SK-N-MC (cell line): Measurements from ENCODE around the gene NRXN3.

Source experiments
- EZH2 ChIP-seq: fragments of 200-600 bp; sonication (generic); IDR thresholded peaks from one replicate; pipeline ENCODE4 v1.6.1; 2017; ENCODE audit warnings: antibody characterized with exemption
- FOXP2 ChIP-seq: optimal IDR thresholded peaks from 2 replicates; pipeline ENCODE3; 2011; ENCODE audit warnings: mild to moderate bottlenecking, moderate library complexity; ENCODE audit not compliant: insufficient read depth; ENCODE audit errors: extremely low read length, control extremely low read depth
- POLR2AphosphoS5 ChIP-seq: IDR thresholded peaks from 2 replicates; pipeline ENCODE4 v1.6.1; 2012; ENCODE audit warnings: mild to moderate bottlenecking, low read depth, low read length, borderline replicate concordance

GRCh38 chr14:78253986-78254385, 83.8 kb downstream of the NRXN3 start:
- TF ChIP-seq POLR2AphosphoS5: no peak
- no peak for TF ChIP-seq EZH2
- TF ChIP-seq FOXP2: no peak
